HG02973 (cell line): ENCODE data around the gene MMEL1.

Experiments
- ATAC-seq: cut with Tn5 transposase; IDR thresholded peaks from one replicate; pipeline ENCODE4 v1.9.1; 2021; ENCODE audit warnings: moderate library complexity; ENCODE audit not compliant: unreplicated experiment

Gene MMEL1

GRCh38 chr1:2547210-2548067 lies 85.4 kb downstream of the MMEL1 start:
- no peak for ATAC-seq

- peak; percentile 26 for ATAC-seq
These were observed 86.2 kb downstream of the MMEL1 start for GRCh38 chr1:2546515-2547209.

GRCh38 chr1:2545754-2546514 lies 86.9 kb downstream of the MMEL1 start:
- ATAC-seq = peak; percentile 29

GRCh38 chr1:2544875-2545640 lies 87.8 kb downstream of the MMEL1 start:
- no peak for ATAC-seq

- no peak for ATAC-seq
These were observed 88.5 kb downstream of the MMEL1 start for GRCh38 chr1:2544093-2544874.

GRCh38 chr1:2543543-2544092 lies 89.2 kb downstream of the MMEL1 start:
- ATAC-seq = no peak

GRCh38 chr1:2542246-2542915 lies 90.4 kb downstream of the MMEL1 start:
- no peak for ATAC-seq

GRCh38 chr1:2541619-2542245 lies 91.1 kb downstream of the MMEL1 start:
- ATAC-seq = no peak

- no peak for ATAC-seq
These were observed 91.9 kb downstream of the MMEL1 start for GRCh38 chr1:2540816-2541492.
